Measurements from ENCODE around the gene ABLIM3.

The ABLIM3 gene

DNA sequence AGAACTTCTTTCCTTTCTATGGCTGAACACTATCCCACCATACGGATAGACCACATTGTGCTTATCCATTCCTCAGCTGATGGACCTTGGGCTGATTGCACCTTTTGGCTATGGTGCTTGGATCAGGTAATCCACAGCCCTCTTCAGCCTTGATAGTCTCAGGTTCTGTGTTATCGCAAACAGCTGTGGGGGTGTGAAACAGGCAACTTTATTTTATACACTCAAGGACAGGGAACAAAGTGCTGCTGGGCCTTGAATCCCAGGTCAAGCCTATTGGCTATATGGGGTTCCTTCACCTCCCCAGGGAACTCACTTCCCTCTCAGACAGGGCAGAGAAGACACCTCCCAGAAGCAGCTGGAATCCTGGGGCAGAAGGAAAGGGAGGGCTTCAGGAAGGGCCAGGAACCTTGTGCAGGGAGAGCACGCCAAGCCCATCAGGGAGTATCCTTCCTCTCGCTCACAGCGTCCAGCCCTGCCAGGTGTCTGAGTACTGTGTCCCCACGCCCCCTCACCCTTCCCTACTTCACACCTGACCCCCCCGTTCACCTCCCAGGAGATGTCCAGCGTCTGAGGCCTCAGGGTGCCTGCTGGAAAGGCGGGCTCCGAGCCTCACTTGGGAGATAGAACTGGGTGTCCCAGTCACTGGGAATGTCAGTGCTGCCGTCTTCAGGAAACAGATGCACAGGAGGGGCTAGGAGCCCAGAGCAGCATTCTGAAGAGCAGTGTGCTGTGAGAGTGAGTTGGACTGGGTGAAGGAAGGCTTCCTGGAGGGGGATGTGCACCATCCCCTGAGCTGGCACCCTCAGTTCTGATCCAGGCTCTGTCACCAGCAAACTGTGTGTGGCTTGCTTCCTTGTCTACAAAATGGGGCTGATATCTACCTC, 163.1 kb downstream of the ABLIM3 start:
- DNase-seq (ENCODE audit: low read depth, low spot score), result no peak

DNA sequence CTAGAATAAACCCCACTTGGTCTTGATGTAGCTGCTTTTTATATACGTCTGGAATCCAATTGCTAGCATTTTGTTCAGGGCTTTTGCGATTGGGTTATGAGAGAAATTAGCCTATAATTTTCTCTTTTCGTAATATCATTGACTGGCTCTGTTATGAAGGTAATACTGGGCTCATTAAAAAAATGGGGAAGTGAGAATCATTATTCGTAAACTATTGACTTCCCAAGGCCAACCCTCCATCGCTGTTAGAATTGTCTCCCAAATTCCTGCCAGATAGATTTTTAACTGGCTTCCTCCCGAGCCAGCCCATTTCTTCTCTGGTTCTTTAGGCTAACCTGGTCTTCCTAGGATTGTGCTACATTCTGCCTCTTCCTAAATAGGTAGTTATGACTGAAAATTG, 168.1 kb downstream of the ABLIM3 start:
- DNase-seq (ENCODE audit: low read depth, low spot score), result no peak
